Measurements from ENCODE around the gene RBL1.

DNA sequence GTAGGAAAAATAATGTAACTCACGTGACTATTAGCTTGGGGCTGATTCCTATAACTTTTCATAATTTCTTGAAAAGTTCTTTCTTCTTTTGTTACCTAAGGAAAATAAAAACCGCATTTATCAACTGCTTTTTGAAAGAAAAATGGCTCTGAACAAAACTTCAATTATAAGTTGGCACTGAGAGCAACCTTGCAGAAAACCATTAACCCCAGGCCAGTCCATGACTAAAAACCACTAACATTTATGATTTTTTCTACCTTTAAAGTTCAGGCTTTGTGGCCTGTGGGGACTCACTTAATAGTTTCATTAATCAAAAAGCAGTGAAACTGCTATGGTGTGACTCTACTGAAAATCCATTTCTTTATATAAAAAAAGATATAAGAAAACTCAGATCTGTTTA lies 75.2 kb downstream of the RBL1 start:
- no peak for TF ChIP-seq EZH2 (IDR thresholded peaks at IDR 0.05)
- TF ChIP-seq, protein P1, sequence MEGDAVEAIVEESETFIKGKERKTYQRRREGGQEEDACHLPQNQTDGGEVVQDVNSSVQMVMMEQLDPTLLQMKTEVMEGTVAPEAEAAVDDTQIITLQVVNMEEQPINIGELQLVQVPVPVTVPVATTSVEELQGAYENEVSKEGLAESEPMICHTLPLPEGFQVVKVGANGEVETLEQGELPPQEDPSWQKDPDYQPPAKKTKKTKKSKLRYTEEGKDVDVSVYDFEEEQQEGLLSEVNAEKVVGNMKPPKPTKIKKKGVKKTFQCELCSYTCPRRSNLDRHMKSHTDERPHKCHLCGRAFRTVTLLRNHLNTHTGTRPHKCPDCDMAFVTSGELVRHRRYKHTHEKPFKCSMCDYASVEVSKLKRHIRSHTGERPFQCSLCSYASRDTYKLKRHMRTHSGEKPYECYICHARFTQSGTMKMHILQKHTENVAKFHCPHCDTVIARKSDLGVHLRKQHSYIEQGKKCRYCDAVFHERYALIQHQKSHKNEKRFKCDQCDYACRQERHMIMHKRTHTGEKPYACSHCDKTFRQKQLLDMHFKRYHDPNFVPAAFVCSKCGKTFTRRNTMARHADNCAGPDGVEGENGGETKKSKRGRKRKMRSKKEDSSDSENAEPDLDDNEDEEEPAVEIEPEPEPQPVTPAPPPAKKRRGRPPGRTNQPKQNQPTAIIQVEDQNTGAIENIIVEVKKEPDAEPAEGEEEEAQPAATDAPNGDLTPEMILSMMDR (IDR thresholded peaks at IDR 0.05), result no peak
